CD4-positive, alpha-beta T cell treated with Interleukin-4 for 1 hour (primary cell): ENCODE measurements around the gene LHX8.
"Not testable (repeated sequence)": the region's sequence is repeated elsewhere in the genome, so short reads cannot be mapped to it uniquely, and the experiment has no call there.

Experiments
- DNase-seq, 2 donors: peaks; one replicate each; pipeline ENCODE4 v3.0.0-alpha.2; 2020 to 2022

The LHX8 gene

DNA sequence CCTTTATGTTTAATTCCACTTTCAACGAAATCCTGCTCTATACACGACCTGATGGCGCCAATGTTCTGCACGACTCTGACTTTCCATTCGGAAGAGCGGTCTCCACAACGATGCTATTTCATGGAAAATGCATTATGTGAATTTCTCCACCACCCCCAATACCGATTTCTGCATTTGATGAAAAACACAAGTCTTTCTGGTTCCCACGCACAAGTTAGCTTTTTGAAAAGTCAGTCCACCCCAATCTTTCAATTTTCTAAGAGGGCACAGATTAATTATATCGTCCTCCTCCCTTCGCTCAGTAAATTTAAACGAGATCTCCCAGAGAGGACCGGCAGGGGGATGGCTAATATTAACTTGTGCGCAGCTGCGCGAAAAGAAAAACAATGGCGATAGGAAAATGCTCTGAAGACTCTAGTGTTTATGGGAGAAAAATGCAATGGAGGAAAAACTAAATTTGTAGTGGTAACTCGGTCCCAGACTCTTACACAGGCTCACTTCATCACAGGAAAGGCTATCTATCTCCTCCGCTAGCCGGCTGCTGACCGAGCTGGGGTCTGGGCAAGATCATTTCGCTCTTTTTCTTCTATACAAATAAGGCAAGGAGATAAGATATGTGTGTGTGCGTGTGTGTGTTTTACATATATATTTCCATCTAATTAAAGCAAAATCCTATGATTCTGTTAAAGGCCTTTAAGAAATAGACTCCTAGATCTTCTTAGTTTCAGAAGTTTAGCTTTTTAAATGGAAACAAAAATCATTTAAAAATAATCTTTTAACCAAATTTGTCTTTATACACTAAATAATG lies 1.2 kb upstream of the LHX8 start:
- DNase-seq = no peak

DNA sequence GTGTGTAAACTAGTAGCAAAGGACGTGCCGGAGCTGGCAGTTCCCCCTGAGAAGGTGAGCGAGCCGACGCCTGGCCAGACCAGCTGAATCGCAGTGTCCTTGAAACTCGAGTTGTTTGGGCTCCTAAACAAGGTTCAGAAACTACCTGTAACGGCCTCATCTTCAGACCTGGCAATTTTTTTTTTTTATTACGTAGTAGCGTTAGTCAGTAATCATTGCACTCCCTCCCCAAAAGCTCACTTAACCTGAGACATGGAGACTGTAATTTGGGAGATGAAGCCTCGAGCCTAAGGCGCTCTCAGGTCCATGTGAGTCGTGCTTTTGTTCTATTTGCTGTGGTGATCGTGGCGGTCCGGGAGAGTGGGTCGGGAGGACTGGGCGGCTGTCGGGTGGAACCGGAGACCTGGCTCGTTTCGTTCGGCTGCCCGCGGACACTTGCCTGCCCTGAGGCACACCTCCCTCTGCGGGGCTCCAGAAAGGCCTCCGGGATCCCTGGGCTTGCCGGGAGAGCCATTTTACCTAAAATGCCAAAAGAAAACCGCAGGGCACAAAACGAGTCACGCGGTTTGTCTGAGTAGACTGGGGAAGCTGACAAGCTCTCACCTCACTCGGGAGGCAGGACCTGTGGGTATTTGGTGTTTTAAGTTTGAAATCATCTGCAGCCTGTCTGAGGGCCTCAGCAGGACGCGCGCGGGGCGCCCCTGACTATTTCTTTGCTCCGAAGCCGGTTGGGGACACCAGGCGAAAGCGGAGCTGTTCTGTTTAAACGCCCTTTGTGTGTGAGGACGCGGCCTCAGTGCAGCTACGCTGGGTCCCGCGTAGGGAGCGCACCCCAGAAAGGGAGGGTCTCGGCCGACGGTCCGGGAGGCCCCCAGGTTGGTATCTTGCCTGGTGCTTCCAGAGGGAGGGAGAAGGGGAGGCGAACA lies 722 bp downstream of the LHX8 start:
- no peak for DNase-seq

DNA sequence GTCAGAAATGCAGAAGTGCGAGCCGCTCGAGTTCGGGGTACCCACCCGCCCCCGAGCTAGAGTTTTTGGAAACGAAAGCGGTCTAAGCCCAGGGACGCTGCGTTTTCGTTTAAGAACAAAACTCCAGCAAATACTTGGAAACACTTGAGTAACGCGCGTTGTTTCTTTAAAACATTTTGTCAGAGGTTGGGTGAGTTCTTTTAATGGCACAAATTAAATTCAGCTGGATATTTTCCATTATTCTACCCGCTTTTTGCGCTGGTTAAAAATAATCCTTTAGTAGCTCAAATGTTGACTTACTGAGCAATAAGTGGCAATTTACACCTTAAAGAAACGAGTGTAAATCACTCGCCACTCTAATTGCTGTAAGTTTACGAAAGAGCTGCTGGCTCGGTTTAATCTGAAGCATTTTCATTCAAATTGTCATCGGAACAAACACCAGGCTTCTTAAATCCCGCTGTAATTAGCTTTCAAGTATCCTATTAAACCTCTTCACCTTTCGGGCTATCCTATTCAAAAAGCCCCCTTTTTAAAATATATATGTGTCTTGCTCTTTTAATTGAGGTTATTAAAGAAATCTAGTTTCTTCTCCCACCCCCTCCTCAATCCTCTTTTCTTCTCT lies 1.5 kb downstream of the LHX8 start:
- no peak for DNase-seq

DNA sequence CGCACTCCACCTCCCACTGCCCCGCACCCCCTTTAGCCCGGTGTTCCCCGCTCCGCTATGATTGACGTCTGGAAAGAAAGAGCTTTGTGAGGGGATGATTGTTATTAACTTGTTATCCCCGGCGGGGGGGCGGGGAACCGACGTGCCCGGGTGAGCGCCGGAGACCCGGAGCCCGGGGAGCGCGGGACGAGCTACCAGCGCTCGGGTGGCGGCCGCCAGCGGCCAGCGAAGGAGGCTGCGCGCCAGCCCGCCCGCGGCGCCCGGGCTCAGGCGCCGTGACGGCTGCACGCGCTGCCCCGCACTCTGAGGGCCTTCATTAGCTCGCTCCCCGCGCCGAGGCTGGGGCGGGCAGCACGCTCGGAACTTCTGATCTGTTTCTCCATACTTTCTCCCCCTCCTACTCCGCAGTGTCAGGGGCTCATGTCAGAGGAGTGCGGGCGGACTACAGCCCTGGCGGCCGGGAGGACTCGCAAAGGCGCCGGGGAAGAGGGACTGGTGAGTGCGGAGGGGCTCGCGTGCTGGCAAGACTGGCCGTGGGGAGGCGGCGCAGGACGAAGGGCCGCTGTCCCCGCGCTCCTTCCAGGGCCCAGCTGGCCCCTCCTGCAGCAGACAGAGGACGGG lies 2.1 kb downstream of the LHX8 start:
- no peak for DNase-seq

DNA sequence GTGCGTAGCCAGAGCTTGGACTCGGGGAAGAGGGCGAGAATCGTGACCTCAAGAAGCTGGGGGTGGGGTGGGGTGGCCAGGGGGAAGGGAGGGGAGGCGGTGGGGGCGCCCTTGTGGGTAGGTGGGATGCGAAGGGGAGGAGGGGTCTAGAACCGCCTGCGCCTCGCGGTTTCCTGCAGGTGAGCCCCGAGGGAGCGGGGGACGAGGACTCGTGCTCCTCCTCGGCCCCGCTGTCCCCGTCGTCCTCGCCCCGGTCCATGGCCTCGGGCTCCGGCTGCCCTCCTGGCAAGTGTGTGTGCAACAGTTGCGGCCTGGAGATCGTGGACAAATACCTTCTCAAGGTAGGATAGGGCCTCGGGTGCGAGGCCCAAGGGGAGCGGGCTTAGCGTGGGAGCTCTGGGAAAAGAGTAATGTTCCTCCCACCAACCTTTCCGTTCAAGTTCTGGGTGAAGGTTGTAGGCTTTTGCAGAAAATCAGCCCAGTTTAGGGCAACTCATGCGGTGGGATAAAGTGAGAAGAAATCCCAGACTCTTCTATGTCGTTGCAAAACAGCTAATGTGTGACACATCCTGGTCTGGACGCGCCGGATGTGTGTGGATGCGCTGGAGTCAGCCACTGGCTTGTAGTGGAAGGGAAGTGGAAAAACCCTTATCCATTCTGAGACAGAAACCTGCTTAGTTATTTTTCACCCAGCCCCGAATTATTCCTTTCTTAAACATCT lies 2.9 kb downstream of the LHX8 start:
- no peak for DNase-seq

DNA sequence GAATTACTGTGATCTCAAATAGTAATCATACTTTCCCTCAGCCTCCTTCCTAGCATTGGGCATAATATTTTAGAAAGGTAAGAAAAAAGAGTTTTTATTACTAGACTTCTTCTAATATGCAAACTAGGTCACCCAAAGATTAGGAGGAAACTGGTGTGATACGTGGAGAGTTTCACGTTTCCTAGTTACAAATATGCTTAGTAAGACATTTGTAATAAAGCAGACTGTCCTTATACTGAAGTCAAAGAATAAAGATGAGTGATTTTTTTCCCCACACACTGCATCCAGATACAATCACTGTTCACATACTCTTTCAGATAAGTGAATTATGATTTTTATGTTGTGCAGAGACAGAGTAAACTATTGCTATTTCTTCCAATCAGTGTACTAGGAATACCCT lies 17.9 kb downstream of the LHX8 start:
- DNase-seq = no peak

DNA sequence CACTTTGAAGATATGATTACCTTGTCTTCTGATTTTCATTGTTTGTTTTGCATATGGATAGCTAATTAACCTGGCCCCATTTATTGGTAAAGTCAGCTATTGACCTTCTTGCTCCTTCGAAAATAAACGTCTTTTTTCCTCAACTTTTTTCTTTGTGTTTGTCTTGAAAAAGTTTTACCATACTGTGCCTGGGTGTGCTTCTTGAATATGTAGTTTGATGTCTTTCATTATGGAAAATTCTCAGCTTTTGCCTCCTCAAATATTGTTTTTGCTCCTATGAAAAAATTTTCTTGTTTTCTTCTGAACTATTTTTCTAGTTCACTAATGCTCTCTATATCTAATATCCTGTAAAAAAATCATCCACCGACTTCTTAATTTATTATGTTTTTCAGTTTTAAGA lies 25.0 kb downstream of the LHX8 start:
- no peak for DNase-seq

DNA sequence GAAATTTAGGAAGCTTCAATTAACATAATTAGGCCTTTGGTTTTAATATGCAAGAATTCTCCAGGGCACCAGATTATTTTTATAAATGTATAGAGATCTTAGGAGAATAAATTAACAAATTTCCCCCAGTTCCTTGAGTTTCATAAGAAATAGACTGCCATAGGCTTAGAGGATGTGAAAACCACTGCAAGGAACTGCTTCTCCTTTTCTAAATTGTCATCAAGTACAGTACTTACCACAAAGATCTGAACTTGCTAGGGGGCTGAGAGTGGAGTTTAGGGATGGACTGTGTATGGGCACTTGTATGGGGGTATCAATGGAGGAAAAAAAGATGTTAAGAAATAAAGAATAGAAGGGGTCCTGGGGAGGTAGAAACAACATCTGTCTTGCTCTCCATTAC lies 31.1 kb downstream of the LHX8 start:
- DNase-seq = no peak

DNA sequence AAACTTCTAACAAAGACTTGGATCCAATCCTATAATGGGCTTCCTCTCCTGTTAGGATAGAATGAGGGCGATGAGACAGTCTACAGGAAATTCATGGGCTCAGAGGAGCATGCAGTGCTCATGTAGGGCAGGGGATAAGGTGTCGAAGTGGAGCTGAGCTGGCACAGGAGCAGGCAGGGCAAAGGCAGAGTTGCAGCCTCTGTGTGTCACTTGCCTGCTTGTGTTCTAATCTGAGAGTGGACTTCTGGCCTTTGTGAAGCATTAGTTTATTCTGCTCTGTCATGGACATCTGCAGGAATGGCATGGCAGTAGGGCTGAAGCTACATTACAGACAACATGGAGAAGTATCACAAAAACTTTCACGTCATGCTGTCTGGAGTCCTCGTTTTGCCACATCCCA lies 32.6 kb downstream of the LHX8 start:
- no peak for DNase-seq

DNA sequence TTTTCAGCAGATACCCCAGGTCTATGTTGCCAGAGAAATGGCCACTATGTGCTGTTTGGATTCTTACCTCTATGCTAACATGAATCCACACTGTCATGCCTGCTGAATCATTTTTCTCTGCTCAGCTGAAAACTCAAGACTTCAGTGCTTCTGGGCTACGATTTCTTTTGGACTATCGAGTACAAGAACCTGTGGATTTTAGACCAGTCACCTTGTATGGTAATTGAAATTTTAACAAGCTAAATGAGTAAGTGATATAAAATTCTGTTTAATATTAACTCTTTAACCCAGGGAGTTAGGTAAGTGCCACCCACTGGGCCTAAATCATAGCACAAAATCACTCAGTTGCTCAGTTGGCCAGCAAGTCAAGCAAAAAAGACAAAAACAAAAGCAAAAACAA lies 35.8 kb downstream of the LHX8 start:
- no peak for DNase-seq

DNA sequence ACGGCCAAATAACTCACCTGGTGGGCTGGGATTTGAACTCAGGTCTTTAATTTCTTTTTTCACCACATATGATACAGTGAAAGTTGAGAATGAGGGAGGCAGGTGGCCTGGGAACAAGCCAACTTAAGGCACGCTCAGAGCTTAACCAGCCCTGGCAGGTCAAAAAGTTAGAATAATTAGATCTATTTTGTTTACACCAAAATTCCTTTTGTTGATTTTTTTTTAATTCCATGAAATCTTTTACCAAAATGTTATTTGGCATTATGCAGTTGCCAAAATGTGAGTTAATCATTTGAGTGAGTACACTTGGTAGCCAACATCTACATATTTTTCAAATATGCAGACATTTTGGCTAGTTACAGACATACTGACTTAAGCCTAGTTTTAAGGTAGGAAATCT lies 36.8 kb downstream of the LHX8 start:
- no peak for DNase-seq

DNA sequence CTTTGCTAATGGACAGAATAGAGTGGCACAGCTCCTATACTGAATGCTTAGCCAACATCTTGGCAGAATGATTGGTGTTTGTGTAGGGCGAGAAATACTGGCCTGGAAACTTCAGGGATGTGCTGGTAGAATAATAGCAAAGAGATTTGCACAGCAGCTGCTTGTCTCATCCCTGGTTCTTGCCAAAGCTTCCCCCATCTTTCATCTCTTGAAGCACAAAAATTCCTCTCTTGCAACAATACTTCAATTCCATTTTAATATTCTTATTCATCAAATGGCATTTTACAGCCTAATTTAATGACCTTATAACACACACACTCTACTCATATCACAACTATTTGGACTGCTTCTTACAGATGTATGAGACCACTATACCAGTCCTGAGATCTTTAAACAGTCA lies 37.7 kb downstream of the LHX8 start:
- DNase-seq = no peak

DNA sequence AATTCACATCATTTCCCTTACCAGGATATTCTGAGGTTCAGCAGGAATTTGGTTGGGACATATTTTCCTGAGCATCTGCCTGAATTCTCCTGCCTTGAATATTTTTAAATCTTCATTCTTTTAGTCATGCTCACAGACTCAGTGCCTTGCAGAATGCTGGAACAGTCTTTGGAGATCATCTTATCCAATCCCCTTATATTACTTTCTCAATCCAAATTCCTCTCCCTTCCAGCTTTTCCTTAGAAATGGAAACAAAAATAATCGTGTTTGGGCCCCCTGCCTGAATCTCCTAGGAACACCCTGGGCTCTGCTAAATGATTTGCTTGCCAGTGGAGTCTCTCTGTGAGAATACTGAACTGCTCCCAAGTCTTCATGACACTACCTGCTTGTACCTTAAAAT lies 38.4 kb downstream of the LHX8 start:
- DNase-seq = no peak

DNA sequence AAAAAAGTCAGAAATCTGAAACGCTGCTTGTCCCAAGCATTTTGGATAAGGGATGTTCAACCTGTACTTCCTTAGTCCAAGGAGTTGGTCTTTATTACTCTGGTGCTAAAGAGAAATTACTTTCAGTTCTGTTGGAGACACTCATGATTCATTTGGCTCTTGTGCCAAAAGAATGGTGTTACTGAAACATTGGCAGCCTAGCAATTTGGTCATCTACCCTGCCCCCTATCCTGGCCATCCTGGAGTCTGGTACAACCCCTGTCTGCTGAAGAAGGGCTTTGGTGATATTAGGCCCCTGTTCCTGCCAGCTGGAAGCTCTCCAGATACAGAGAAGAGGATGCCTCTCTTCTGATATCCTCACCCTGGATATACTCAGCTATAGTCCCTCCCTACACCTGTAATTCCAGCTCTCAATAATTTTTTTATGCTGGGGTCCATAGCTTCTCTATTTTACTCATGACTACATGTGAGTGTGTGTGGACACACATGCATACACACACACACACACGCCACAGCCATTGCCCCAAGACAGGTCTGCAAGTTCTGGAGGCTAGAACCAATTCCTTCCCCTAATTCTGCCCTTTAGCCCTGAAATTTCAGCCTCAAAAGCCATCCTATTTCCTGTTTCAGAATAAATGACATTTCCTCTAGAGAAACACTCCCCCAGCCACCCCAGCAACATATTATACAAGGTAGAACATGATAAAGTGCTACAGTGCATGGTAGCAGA lies 40.0 kb downstream of the LHX8 start:
- no peak for DNase-seq

DNA sequence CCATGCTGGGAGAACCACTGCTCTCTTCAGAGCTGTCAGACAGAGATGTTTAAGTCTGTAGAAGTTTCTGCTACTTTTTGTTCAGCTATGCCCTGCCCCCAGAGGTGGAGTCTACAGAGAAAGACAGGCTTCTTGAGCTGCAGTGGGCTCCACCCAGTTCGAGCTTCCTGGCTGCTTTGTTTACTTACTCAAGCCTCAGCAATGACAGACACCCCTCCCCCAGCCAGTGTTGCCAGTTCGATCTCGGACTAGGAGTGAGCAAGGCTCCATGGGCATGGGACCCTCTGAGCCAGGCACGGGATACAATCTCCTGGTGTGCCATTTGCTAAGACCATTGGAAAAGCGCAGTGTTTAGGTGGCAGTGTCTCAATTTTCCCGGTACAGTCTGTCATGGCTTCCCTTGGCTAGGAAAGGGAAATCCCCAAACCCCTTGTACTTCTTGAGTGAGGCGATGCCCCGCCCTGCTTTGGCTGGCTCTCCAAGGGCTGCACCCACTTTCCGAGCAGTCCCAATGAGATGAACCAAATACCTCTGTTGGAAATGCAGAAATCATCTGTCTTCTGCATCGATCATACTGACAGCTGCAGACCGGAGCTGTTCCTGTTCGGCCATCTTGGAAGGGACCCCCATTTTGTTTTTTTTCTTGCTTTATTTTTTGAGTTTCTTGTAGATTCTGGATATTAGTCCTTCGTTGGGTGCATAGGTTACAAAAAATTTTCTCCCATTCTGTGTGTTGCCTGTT lies 47.2 kb downstream of the LHX8 start:
- DNase-seq = not testable (repeated sequence)

DNA sequence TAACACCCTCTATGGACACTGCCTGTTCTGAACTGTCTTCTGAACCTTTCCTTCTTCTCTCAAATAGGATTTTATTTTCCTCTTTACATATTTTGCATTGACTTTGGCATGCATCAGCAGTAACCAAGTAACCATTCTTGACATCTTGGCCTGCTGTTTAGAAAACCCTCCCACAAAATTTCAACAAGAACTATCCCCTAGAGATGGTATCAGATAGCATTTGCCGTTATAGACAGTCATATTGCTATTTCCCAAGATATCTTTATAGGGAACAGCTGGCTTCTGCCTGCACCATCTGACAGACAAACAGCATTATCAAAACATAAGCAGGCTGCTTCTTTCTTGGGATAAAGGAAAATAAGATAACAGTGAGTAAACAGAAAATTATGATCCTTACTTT lies 54.7 kb downstream of the LHX8 start:
- DNase-seq = no peak

DNA sequence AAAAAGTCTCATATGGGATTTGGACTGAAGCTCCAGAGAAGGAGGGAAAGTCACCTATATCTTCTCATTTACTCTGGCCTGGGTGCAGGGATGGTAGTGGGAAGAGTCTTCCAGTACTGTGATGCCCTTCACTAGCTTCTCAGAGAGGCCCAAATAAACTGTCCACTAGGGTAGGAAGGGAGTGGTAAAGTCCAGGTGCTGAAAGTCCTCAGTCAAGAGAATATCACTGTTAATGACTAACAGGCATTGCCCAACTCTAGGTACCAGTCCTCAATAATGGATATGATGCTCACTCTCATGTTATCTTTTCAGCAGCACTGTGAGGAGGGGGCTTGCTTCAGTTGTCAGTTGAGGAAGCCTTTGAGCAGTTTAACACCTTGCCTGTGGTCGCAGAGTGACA lies 64.0 kb downstream of the LHX8 start:
- DNase-seq = no peak

DNA sequence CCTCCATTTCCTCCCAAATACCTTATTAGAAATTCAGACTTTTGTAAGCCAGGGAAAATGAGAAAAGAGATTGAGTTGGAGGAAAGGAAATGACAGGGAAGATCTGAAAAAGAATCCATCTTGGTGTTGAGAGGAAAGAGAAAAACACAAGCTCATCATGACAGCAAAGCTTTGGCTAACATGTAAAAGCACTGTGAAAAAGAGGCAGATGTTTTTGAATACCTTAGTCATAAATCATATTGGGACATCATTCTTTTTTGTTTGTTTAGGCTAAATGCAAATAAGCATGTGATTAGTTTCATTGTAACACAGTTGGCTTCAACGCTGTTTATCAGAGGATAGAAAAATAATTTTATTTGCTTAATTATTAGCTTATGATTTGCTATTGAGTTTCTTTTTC lies 64.6 kb downstream of the LHX8 start:
- no peak for DNase-seq

DNA sequence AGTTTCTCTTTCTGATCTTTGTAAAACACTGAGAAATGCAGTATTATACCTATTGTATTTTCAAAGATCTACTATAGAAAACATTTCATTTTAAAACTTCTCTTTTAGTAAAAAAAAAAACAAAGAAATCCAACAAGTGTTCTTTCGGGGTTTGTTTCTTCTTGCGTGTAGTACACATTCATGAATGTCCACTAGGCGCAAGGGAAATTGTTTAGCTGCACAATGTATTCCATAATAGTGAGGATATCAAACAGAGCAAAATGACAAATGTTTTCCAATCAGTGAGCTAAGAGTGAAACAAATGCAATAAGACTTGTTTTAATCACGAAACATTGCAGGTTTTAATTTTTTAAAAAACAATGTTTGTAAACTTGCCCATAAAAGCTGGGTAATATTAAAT lies 68.6 kb downstream of the LHX8 start:
- DNase-seq = no peak

DNA sequence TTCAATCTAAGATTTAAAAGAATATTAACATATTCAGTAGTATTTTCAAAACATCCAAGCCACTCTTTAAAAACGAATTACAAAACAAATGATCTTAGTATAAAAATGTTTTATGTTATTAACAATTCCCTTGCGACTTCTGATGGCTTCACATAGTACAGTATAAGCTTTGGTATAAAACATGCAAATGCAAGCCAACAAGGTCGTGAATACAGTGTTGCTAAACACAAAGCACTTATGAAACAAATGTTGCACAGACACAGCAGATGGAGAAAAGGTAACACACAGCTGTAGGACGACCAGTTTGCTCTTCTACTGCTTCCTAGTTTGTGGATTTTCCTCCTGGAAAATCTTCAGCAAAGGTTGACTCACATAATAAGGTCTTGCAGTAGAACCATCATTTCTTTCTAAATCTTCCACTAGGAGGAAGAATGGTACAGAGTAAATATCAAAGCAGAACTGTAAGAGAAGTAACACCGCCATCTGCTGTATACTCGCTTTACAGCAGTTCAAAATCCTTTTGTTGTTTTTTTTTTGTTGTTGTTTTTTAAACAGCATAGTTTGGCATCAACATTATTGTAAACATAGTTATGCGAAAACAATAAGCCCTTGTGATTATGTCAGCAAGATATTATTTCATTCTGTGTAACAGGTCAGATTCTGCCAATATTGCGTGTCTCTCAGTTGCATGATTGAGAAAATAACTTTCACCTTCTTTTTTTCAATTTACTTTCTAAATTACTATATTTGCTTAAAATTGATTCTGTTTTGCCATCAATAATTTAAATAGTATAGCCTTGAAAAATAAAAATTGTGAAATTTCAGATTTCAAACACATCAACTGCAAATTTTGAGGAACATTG lies 69.5 kb downstream of the LHX8 start:
- no peak for DNase-seq
